GM19324 (cell line): ENCODE results near the gene EHBP1.
"Not testable (repeated sequence)": the region's sequence is repeated elsewhere in the genome, so short reads cannot be mapped to it uniquely, and the experiment has no call there.

ENCODE experiments used
- ATAC-seq: cut with Tn5 transposase; IDR thresholded peaks from one replicate; pipeline ENCODE4 v1.9.1; 2021; ENCODE audit warnings: mild to moderate bottlenecking, moderate library complexity; ENCODE audit not compliant: unreplicated experiment, low FRiP score

Gene EHBP1

DNA sequence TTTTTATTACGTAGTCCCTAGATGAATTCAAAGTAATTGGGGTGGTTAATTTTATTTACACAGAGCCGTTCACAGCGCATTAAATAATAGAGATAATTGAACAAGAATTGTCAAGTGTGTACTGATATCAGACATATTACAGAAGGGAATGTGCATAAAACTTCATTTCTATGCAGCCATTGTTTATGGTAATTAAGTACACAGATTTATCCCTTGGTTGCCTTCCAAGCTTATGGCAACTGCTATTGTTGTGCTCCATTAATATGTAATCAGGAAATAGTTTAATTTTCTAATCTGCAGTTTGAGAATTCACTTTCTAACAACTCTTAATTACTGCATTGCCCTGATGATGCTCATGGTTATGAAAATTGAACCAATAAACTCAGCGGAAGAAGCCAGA is 297.8 kb downstream of the EHBP1 start:
- no peak for ATAC-seq

DNA sequence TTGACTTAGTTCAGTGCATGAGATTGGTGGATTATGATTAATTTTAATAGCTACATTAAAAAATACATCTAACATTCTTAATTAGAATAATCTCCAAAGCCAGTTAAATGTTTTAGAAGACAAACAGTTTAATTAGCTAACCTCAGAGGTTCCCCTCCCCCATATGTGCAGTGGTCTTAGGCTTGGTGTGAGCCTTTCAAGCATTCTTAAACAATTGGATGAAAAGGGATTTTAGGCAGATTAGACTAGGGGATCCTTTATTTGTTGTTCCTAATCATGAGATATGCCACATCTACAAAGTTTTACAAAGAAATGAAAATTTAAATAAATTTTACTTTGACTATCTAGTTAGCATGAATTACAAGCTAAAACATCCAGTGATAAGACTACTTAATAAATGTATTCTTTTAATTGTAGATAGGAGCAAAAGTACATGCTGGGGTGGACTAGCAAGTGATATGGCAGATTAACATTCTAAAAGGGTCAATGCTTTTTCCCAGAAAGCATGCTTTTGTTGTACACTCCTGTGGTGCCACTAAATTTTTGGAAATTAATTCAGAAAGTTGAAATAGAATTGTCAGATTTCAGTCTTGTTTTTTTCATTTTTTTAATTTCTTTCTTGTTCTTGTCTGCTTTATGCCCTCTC is 302.4 kb downstream of the EHBP1 start:
- ATAC-seq: no peak

DNA sequence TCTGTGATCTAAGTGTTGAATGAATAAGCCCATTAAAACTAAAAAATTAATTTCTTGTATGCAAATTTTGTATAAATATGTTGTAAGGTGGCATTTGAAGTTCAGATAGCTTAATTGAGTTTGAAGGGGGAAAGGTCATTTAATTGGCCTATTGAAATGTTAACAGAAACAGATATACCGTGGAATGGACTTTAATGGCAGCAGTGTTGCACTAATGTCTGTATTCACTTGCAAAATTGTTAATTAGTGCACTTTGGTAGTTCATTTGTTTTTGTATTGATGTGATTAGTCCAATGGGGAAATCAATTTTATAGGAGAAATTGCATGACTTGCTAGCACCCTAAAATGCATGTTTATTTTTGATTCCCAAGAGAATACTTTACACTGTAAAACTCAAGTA is 303.3 kb downstream of the EHBP1 start:
- no peak for ATAC-seq

DNA sequence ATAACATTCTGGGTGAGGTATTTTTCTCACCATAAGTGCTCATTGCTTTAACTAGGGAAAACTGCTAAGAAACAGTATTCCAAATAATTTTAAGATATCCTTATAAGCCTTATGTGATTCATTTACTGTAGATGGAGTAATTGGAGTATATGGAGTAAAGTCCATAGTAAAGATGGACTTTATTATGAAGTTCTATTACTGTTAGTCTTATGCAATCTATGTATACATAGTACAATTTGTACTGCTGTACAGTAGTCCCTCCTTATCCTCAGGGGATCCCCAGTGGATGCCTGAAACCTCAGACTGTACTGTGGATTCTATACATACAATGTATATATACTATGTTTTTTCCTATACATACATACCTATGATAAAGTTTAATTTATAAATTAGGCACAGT is 304.0 kb downstream of the EHBP1 start:
- no peak for ATAC-seq

DNA sequence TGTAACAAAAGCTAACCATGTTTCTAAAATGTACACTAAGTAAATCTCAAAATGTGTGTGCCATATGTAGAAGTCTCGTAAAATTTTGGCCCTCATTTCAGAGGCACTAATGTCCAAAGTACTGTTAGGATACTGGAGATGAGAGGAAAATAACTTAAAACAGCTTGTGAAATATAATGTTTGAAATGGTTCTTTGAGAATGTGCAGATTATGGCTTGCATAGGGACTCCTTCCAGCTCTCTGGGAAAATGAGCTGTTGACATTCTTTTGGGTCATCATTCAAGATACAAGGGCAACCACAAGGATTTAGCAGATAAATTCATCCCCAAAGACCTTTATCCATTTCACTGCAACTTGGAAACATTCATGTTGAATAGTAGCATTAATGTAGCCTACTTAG is 307.0 kb downstream of the EHBP1 start:
- ATAC-seq: no peak

DNA sequence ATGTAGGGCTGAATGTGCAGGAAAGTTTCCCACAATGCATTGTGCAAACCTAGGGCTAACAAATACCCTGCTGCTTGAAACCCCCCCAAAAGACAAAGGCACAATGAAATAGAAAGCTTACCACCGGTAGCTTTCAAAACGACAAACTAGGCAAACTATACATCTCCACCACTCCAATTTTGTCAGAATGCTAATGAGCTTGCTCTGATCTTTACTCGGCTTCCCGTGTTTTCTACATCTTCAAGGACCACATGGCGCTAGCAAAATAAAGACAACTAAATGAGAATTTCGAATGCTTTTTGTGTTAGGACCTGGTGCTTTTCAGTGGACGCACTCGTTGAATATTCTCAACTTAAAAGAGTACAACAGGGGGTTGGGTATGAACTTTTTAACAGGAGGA is 307.9 kb downstream of the EHBP1 start:
- no peak for ATAC-seq

DNA sequence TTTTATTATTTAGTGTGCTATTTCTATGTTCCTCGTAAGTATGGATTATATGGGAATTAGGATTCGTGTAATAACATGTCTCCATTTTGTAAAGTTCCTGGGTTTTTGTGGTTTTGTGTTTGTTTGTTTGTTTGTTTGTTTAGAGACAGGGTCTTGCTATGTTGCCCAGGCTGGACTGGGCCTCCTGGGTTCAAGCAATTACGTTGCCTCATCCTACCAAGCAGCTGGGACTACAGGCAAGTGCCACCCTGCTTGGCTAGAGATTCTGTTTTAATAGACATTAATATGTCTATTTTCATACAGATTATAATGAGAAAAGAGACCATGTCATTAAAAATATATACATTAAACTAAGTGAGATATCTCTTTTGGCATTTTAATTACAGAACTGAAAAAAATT is 309.9 kb downstream of the EHBP1 start:
- no peak for ATAC-seq

DNA sequence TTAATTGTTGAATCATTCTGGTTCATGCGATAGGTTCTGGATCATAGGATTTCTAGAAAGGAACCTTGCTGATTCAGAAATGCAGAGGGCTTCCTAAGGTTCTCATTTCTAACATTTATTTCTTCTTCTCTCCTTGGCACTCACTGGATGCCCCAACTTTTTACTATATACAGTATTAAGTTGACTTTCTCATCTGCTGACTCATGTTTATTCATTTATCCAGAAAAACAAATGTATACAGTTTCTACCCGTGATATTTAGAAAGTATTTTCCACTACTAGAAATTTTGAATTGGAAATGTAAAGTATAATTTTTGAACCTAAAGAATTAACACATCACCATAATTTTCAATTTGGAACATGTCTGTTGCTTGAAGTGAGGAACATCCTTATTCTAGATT is 312.9 kb downstream of the EHBP1 start:
- no peak for ATAC-seq

DNA sequence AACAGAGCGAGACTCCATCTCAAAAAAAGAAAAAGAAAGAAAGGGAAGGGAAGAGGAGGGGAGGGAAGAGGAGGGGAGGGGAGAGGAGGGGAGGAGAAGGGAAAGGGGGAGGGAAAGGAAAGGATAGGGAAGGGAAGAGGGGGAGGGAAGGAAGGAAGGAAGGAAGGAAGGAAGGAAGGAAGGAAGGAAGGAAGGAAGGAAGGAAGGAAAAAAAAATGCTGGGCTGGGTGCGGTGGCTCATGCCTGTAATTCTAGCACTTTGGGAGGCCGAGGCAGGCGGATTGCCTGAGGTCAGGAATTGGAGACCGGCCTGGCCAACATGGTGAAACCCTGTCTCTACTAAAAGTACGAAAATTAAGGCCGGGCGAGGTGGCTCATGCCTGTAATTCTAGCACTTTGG is 314.2 kb downstream of the EHBP1 start:
- not testable (repeated sequence) for ATAC-seq

DNA sequence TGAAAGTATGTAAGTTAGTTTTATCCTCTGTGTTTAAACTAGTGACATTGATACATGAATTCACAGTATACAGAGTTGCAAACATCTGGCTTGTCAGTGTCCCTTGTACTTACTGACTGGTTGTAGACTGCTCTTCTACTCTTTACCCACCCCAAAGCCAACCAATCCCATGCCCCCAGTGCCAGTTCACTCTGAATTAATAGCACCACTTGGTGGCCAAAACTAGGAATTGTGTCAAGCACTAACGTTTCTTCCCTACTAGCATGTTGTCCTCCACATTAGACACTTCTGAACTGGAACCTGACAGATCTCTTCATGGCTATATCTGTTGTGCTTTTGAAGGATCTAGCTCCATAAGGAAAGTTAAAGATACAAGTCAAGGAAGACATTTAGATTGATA is 317.9 kb downstream of the EHBP1 start:
- no peak for ATAC-seq

DNA sequence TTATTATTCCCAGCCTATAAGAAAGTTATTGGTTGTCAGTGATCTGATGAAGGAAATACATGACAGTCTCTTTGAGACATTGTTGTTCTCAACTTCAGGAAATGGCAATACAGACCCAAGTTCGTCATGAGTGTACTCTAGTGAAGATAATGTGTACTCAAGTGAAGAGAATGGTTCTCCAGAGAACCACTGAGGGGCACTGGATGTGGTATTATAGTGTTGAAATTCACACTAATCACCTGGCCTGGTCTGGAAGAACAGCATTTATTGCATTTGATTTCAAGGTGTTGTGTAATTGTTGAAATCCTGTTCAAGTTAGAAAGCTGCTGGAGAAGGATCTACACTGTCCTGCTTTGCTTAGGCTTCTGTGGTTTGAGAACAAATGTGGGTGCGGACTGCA is 321.7 kb downstream of the EHBP1 start:
- no peak for ATAC-seq

DNA sequence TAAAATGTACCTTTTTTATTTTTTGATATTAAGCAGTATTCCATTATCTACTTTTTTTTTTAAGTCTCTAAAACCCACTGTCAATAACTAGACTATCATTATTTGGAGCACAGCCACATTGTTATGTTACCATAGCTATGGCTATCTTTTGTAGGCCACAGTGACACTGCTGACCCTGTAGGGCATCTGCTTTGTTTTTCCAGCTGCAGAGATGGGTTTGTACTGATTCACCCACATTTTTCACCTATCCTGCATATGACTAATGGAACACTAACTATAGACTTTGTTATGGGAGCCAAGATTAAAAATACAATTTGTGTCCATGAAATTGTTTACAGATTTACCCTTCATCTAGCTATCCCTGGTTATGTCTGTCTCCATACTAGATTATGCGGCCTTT is 323.5 kb downstream of the EHBP1 start:
- no peak for ATAC-seq

DNA sequence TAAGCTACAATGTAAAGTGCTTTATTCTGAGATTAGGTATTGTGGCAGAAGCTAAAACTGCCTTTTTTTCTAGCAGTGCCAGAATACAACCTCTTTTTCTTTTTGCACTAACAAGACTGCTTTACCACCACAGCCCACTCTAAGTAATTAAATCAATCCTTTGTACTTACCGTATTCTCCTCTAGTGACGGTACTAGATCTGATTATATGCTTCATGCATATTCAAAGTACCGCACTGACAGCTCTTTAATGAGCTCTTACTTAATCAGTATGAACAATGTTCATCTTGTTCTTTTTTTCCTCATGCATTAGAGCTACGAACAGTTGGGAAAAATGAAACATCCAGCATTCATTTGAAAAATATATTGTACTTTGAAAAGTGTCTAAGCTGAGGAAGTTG is 329.0 kb downstream of the EHBP1 start:
- ATAC-seq: no peak

DNA sequence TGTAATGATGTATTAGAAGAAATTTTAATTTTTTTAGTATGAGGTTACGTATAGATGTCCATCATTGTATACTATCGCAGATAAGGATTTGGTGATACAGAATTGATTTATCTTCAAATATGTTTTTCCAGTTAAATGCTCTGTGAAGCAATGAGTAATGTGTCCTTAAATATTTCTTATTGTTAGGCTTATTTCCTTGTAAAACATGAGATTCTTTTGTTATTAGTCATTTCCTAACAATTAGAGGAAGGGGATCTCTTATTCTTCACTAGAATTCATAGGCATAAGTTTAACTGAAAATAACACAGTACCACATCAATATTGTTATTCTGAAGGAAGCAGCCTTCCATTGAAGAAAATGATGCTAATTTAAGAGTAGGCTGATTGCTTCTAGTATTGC is 329.7 kb downstream of the EHBP1 start:
- ATAC-seq: no peak

DNA sequence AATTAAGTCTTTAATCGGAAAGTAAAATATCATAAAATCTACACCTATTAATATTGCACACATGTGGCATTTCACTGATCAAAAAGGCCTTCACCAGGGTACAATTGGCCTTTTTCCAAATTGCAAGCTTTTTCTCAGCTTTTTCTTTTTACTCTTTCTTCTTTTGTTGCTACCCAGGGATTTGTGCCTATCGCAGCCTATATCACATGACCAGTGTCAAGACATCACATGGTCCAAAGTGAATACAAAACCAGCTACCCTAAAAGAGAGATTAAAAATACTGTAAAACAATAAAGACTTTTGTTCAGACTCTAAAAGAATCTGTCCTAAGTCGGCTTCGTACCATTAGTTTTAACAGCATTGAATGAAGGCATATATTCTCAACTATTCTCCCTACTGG is 330.1 kb downstream of the EHBP1 start:
- no peak for ATAC-seq

DNA sequence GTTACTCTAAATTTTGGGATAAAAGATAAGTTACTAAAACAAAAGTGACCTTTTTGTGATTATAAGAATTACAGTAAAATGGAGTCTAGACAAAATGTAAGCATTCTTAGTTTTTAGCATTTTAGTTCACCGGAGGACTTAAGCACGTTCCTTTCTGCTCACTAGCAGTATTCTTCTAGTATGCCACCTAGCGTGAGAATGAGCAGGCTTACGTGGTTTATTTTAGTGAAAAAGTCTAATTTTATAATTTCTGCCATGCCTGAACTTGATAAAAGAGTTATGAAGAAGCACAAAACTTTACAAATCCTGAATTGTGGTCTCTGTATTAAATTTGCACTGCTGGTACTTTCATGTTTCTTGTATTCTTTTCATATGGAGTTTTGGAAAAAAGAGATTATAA is 332.5 kb downstream of the EHBP1 start:
- ATAC-seq: no peak

DNA sequence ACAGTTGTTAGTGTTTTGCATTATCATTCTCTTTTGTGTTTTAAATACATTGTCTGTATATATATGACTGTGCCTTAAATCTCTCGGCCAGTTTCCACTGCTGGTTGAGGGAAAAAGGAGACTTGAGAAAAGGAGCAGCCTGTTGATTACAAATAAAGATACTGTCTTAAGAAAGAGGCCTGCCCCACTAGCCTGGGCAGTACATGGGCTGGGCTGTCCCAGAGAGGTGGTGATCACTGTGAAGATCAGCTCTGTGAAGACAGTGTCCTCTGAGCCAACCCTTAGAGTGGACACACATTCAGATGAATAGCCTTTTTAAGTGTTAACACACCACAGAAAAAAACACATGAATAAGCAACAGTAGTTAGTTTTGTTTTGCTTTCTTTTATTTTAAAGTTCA is 335.1 kb downstream of the EHBP1 start:
- ATAC-seq: no peak

DNA sequence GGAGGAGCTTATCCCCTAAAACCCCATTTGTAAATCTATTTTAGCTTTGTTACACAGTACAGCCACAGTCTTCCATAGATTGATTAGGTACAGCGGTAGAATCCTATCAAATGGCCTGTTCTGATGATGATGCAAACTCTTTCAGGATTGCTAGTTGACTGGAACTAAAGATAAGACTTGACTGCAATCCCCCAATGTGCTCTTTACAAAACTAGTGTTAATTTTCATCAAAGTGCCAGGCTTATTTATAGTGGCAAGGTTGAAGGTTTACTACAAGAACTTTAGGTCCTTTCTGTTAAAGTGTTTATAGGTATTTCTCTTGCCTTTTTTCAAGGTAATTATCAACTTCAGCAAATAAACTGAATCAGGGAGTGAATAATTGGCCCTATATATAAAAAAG is 336.1 kb downstream of the EHBP1 start:
- ATAC-seq: no peak

DNA sequence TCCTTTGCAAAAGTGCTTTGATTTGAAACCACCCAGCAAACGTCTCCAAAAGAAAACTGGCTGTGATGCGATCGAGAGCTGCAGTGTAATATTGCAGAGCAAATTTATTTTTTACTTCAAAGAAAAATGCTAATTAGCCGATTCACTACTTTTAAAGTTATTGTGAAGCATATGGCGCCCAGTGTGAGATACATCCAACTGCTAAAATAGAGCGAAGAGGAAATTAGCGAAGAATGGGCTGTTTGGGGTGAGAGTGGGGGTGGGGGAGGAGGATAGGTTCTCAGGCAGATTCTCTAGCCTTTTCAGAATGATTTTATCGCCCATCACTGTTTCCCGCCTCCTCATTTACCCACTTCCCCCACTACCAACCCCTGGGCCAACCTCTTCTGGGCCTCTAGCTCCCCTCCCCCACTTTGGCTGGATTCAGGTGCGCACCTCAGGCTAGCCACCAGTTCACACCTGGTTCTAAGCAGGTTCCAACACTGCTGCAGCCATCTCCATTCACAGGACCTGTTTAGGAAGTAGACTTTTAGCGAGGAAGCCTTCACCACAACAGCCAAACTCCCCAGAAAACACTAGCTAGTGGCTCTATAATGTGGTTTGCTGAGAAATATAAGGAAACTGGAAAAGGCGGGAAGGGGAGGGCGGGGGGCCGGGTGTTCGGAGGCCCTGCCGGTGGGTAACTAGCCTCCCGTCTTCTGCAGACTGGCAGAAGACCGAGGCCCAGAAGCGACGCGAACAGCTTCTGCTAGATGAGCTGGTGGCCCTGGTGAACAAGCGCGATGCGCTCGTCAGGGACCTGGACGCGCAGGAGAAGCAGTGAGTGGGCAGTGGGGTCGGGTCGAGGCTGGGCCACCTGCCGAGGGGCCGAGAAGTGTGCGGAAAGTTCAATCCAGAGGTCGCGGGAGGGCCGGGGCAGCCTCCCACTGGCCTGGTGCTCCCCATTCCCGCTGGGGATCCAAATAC is 339.1 kb downstream of the EHBP1 start:
- no peak for ATAC-seq

DNA sequence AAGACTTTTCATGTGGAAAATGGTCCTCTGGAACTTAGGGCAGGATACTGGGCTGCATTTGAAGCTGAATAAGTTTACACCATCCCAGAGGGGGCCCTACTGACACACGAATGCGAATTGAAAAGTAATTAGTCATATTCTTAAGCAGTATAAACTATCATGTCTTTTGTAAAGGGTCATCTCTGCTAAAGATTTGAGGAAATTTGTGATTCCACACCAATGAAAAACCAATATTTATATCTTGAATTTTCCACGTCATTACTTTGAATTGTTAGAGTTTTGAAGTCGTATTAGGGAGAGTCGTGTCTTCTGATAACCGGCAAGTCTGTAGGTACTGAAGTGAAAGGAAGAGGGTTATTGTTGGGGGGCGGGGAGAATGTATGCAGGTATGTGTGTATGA is 341.0 kb downstream of the EHBP1 start:
- ATAC-seq: no peak

DNA sequence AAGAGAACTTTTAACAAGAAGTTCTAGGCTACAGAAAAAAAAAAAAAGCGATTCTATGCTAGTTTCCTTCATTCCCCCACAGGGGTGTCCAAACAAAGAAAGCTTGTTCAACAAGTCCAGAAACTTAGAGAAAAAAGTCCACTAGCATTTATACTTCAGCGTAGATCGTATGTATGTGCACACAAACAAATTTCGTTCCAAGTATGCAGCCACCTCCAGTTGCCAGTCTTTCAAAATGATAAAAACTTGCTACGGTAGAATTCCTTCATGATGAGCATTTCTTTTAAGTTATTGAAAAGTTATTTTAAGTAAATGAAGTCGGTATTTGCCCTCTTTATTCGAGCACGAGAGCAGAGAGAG is 341.4 kb downstream of the EHBP1 start:
- ATAC-seq: no peak
